Stimulated activated CD4-positive, alpha-beta T cell treated with anti-CD3 and anti-CD28 coated beads, Interleukin-4, amount 100 ng/mL, for 1 hour (primary cell): ENCODE results near the gene METTL25B.

Experiments used
- DNase-seq: peaks from one replicate; pipeline ENCODE4 v3.0.0-alpha.2; 2020

METTL25B gene

DNA sequence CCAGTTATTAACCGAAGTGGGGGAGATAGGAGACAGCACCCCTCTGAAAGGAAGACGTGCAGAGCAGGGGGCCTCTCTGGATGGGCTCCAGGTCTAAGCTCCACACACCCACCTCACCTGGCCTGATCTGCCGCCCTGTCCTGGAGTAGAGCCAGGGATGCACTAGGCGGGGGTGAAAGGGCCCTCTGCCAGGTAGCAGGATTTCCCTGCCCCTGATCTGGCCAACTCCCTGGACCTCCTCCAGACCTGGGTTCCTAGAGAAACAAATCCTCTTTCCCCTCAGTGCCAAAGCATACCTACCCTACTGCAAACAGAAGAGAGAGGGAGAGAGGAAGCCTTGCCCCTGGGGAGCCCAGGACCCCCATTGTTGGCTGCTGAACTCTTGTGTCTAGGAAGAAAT lies 24.9 kb upstream of the METTL25B start:
- no peak for DNase-seq

DNA sequence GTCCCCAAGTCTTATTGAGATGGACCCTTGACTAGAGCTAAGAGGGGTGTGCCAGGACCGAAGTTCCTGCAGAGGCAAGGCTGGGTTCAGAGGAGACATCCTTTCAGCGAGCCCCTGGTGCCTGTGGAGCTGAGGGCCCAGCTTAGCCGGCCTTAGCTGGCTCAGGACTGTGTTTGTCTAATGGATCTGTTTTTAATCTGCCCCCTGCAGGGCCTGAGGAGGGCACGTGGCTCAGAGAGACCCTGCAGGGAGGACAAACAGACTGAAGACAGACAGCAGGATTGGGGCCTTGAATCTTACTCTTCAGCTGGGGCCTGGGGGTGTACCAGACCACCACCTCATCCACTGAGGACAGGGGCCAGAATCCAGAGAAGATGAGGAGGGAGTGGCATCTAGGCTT lies 24.5 kb upstream of the METTL25B start:
- DNase-seq, result no peak

DNA sequence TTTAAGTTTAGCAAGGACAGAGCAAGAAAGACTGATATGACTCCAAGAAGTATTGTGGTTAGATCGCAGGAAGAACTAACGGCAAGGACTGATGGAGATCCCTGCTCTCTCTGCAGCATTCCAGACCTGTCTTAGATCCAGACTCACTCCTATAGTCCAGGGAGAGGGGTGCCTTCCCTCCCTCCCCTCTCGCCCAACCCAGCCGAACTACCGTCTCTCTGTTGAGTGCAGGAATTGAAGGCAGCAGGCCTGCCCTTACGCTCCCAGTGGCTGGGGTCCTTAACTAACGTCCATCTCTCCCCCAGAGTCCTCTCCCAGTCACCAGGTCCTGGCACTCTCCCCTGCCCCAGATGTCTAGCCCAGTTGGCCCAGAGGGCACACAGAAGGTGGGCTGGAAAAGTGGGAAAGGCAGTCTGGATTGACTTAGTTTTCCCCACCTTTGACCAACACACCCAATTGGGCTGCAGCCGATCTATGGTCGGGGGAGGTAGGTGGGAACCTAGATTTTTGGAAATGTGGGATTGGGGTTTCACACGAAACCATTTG lies 24.0 kb upstream of the METTL25B start:
- DNase-seq, result no peak

DNA sequence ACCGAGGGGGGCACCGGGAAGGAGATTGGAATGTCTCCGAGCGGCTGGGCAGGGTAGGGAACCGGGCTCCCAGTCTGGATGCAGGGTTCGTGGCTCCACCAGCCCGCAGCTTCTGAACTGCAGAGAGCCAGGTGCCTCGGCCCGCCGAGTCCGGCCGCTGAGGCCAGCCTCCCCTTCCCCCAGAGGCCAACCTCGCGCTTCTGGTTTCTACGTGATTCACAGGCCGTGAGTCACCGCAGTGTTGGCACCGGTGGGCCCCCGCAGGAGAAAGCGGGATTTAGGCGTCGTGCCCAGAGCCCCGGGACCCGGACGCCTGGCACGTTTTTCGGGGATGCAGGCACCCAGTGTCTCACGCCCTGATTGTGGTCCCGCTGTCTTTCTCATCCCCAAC lies 23.3 kb upstream of the METTL25B start:
- peak; percentile 54 for DNase-seq

DNA sequence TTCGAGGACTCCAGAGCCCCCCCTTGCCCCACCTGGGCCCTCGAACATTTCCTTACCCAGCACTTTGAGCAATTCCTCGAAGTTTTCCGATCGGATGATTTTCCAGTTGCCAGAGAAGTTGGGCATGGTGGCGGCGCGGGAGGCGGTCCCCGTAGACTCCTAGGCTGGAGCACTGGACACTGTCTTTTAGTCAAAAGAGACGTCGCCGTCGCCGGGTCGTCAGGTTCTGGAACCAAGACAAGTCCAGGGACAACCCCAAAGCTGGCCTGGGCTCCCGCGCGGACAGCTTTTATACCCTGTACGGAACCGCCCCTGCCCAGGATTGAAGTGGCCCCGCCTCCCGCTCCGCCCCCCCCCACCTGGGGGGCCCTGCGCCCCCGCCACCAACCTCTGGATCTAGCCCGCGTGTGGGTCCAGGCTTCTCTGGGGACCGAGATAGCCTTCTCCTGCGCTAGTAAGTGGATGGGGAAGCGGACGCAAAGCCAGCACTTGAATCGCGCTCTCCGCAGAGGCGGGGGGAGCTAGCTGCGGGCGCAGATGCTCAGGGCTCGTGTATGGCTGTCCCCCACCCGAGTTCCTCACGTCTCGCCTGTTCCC lies 22.9 kb upstream of the METTL25B start, which contains the start of gene CRABP2:
TSS of gene CRABP2 (minus strand) at position 263 of the 597 bp plus-strand sequence. CDS start at position 126, 137 bp downstream.
- peak; percentile 22 for DNase-seq

DNA sequence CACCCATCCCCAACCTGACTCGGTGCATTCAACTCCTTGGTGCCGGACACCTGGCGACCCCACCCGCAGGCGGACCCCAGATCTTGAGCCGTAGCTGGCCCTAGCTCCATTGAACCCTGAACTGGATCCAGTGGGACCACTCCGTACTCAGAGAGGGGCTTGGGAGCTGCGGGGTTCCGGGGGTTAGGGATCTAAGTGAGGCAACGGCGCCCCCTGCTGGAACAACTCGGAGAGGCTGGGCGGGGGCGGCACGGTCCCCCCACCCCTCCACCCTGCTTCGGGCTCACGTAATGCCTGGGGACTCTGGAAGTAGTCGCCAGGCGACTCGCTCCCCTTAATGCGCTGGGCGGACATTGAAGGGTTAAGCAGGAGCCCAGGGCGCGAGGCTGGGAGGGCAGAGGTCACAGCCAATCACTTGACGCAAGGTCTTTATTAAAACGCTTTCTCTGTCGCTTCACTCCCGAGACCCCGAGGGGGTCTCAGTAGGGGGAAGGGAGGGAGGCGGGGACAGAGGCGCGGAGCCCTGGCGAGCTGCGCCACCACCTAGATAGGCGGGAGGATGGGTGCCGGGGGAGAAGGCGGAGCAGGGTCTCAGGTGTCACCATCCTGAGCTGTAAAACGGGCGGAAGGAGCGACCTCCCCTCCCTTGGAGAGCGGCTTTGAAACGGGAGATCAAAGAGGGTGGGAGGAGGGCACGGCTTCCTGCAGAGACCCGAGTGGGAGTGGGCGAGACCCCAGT lies 22.2 kb upstream of the METTL25B start:
- peak; percentile 78 for DNase-seq

DNA sequence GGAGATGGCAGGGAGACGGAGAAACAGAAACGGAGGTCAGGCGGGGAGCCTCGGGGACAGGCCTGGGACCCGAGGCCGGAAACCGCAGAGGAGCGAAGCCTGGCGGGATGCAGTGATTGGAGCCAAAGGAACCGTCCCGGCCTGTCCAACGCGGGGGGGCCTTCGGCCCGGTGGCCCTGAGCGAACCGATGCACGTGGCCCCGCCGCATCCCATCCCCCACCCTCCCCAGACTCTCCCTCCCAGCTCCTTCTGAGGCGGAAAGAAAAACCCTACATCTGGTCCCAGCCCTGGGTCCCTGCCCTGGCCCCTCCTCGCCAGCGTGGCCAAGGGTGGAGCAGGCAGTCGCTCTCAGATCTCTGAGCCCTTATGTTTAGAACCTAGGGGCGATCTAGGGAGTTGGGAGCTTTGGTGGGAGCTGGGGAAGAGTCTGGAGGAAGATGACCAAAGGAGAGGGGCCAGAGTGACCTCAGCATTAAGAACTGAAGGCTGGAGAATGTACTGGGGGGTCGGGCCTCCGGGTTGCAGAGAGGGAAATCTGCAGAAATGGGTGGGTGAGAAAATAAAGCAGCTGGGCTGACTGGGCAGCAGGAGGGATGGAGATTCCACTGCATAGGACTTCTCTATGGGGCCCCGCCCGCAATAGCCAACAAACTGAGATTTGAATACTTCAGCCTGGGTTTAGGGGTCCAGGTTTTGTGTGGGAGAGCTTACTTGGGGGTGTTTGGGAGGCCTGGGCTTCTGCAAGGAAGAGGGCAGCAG lies 21.4 kb upstream of the METTL25B start:
- DNase-seq, result peak; percentile 30

DNA sequence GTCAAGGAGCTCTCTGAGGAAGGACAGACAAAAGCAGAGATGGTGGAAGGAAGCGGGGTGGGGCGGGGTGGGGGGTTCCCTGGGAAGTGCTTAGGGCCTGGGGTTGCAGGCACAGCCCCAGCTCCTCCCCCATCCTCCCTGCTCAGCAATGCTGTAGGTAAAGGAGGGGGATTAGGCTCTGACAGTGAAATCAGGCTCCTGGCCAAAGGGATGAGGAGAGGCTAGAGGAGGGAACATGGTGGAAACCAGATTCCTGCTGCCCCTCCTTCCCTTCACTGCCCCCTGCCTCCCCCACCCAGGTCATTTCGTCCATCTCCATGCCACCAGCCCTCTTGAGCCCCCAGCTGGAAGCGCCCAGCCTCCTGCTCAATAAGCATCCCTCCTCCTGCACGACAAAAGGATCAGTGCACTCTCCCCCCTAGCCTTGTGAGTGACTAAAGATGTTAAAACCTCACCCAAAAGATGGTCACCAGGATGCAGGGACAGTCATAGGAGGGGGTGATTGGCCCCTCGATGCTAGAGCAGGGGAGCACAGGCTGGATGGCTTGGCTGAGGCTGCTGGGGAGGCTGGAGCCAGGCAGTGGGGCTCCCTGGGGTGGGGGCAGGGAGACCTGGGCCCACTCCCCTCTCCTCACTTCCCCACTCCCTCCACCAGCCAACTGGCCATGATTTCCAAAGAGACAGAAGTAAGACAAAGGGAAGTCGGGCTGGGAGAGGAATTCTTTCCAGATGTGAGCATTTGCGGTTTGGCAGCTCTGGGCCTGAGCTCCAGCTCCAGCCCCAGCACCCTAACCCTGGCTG lies 20.7 kb upstream of the METTL25B start:
- no peak for DNase-seq

DNA sequence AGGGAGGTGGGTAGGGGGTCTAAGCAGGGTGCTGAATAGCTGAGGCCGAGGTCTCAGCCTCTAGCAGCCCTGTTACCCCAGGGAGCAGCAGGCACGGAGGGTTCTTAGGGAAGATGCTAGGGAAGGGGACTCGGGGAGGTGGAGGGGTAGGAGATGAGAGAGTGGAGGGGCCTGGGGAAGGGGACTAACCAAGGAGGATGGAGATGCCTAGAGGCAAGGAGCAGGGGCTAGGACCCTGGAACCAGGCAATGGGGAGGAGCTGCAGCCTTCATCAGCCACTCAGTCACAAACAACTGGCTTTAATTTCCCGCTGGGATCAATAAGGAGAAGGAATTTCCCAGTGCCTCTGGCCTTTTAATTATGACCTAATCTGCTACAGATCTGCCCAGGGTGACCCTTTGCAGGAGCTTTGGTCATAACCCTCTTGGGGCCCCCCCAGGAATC lies 20.0 kb upstream of the METTL25B start:
- no peak for DNase-seq

DNA sequence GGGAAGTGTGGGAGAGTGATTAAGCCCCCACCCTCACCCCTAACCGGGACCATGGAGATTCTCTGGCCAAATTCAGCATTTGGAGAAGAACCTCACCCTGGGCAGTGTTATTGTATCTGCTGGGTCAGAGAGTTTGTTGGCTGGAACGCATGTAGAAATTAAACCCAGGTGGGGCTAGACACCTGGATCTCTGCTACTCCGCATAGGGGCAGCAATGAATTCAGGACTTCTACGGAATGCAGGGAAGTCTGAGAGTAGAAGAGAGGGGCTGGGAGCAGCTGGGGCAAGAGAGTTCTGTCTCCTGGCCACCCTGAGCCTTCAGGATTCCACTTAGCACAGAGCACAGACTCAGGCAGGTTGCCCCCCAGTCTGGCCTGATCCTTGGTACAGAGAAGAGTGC lies 19.2 kb upstream of the METTL25B start:
- DNase-seq, result no peak

DNA sequence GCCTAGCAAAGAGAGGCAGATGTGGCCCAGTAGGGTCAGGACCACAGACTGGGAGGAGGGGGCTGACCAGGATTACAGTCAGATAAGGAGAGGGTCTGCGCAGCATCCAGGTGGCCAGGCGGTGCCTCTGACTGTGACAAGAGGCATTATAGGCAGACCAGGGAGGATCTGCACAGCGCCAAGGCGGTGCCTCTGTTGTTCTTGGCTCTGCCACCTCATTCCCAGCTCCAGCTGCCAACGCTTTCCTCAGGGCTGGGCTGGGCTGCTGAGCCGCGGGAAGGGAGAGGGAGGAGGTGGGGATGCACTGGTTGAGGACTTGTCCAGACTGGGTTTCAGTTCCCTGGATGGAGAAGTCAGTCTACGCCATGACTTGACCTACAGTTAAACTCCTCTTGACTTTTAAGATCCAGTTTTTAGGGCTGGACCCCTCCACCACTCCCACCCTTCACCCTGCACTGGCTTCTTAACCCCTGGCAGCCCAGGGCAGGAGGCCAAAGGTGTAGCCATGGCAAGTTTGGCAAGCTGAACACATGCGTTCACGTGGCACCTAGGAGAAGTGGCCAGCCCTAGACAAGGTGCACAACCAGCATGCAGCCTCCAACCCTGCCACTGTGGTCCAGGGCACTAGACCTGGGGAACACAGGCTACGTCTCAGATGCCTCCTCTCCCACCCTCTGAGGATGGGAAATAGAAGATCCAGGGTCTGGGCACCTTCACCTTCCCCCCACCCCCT lies 18.3 kb upstream of the METTL25B start:
- no peak for DNase-seq

DNA sequence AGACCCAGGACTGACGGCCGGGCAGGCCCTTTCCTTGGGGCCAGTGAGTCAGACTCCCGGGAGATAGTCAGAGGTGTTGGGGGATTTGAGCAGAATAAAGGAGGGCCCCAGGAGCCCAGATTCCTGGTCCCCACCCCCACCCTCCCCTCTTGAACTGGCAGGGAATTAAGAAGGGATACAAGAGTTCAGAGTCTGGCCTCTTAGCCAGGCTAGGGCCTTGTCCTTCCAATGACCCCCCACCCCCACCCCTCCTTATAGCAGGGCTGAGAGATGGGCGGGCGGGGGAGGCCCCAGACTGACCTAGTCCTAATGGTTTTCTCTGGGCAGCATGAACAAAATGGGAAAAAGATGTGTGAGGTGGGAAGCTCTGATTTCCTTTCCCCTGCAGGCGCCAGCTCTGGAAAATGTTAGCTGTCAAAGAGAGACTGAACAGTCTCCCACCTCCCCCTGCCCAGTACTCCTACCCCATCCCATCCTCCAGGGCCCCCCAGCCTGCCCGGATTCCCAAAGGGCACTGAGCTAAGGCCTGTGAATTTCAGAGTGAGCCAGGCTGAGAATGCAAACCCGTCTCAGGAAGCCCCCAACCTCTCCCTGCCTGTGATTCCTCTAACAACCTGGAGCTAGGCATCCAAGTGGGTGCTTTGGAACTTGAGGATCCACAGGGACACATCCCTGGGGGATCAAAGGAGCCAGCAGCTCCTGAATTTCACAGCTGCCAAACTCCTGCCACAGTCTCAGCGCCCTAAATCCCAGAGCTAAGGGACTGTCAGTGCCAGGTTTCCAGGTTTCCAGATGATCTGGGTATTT lies 17.1 kb upstream of the METTL25B start:
- no peak for DNase-seq

DNA sequence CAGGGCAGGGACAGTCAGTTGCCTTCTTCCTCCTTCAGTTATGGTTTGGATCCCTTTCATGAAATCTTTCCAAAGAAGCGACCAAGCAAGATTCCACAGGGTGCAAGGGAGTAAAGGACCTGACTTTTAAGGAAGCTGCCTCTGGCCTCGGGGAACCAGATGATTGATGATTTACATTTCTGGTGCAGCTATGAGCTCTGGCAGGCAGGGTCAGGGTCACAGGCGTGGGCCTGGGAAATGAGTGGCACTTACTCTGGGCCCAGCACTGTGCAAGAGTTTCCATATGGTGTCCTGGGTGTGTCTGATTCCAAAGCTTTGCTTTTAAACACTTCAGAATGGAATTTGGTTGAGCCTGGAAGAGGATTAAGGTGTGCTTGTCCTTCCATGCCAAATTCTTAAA lies 15.6 kb upstream of the METTL25B start:
- DNase-seq, result no peak

DNA sequence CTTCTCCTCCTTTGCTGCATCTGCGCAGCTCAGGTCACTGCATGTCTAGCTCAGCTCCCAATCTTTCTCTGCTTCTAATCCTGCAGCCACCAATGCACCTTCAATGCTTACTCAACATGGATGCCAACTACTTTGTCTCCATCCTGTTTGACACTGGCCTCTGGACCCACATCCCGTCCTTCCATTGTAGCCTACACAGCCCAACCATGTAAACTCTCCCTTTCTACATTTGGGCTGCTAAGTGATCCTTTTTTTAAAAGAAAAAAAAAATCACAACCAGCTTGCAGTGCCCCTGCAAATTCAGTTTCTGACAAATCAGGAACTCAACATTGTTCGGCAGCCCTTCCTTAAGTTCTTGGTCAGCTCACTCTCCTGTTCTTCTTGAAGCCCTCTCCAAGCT lies 13.4 kb upstream of the METTL25B start:
- no peak for DNase-seq

DNA sequence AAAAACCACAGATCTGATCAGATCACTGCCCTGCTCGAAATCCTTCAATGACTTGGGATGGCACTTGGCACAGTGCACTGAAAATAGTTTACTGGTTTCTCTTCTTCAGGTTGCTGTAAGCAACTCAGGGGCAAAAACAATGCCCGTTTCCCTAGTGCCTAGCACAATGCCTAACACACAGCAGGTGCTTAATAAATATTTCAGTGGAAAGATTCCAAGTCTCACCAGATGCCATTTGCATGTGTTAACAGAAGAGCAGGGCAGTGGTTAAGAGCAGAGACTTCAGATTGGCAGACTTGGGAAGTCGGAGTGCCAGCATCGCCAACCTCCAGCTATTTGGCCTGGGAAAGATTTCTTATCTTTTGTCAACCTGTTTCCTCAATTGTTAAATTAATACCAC lies 10.9 kb upstream of the METTL25B start:
- DNase-seq, result no peak

DNA sequence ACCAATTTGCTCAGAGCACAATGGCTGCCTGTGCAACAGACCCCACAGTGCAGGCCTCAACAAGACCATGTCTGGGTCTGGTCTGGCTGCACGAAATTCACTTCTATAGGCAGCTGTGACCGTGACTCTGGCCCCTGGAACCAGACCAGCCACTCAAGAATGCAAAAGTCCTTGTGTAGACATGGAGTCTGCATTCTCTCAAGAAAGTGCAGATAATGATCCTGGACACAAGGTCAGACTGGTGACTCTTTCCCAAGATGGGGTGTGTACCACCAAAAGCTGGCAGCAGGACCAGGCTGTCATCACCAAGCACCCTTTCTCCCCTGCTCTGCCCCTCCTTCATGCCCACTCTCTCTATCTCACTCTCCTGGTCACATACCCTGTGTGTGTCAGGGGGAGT lies 7.1 kb upstream of the METTL25B start:
- no peak for DNase-seq

DNA sequence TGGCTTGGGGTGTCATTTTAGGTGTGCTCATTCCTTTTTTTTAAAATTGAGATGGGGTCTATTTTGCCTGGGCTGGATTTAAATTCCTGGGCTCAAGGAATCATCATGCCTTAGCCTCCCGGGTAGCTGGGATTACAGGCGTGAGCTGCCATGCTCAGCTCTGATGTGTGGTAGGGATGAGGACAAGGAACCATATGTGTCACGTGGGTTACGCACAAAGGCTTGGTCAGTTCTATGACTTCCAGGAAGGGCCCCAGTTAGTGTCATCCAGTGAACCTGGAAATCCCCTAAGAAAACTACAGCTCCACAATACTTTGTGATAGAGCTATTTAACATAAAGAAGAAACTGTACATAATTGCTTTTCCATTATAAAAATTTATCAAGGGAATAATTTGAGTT lies 6.7 kb upstream of the METTL25B start:
- no peak for DNase-seq

DNA sequence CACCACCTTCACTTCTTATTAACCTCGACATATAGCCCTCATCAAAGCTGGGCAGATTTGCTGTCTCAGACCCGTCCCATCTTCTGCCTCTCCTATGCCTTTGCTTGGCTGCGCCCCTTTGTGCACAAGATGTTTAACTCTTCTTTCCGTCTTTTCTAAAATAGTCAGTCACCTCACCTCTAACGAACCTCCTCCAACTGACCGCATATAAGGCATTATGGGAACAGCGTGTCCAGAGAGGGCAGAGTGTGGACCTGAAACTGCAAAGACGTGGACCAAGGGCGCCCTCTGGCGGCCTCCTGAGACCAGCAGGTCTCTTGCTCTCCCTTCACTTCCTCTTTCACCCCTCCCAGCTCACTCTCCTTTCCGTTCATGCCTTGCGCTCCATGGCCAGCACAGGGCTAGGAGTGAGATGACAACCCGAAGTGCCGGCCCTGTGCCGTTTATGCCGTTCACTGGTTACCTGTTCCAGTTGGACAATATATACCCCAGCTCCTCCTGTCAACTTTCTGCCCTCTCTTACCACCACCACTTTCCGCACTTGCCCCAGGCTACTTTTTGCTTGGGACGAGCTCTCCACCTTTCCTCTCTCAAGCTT lies 2.5 kb upstream of the METTL25B start:
- DNase-seq, result peak; percentile 78

DNA sequence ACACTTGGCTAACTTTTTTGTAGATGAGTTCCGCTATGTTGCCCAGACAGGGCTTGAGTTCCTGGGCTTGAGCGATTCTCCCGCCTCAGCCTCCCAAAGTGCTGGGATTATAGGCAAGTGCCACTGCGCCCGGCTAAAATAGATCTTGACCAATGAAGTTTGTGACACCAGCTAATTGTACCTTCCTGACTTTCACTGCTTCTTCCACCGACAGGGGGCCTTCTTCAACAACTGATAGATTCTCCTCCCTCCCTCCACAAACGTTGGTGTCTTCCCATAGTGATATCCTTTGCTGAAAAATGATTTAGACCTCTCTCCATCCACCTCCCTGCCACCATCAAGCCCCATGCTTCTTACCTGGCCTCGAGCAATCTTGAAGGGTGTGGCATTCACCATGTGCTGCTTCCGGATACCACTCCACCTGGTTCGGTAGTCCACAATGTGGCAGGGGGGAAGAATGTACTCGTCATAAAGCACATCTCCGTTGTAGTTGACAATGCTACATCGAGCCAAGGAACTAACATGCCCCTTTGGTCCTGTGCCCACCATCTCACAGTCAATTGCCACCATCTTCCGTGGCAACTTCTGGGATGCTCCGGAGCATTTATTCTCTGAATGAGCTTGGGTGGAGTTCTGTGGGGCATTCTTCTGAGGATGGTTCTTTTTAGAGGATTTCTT lies 1.6 kb upstream of the METTL25B start:
- peak; percentile 32 for DNase-seq

DNA sequence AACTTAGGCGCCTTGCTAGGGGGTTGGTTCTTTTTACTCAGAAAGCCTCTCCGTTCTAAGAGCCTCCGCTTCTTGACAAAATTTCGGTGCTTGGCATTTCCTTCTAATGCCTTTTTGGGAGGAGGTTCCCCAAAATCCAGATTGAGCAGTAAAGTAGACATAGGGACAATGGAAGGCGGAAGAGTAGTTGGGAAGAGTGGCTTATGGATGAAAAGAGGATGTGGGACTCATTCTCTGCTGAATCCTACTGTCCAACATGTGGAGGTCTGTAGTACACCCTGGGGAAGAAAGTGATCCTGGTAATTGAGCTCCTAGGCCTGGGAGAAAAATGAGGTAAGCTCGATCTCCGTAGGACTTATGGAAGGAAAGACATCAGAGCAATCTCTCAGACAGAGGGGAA lies 777 bp upstream of the METTL25B start:
- no peak for DNase-seq
